Kidney (tissue), 14 donors: ENCODE data around the gene DLG2. TPM values are rescaled to one million over a fixed set of nuclear protein-coding genes. Genes with fewer than 3 reads are reported as not detected.

Experiments
- DNase-seq, 5 donors: peaks; one replicate each; pipeline ENCODE4 v3.0.0-alpha.2; 2013 to 2020
- FAIRE-seq: peaks from 2 replicates; lab custom pipeline; 2012; peaks lifted over from hg19 to GRCh38; lab: Jason Lieb, UNC
- H3K27ac ChIP-seq, 2 donors: one replicate each; pipeline ENCODE4 v1.7.0; 2013; ENCODE audit warnings: low read depth in 2 of 2, low read length in 2 of 2, inconsistent platforms in 1 of 2
- H3K27me3 ChIP-seq: one replicate; pipeline ENCODE4 v1.7.1; 2013; ENCODE audit warnings: low read length, inconsistent platforms; ENCODE audit not compliant: control insufficient read depth, insufficient read depth
- H3K36me3 ChIP-seq, 3 donors: one replicate each; pipeline versions ENCODE4 v1.7.0 to v1.7.1; 2013; ENCODE audit warnings: low read length in 3 of 3, control low read depth in 1 of 3, inconsistent platforms in 1 of 3; ENCODE audit not compliant: insufficient read depth in 3 of 3, control insufficient read depth in 2 of 3
- H3K4me1 ChIP-seq, 3 donors: one replicate each; pipeline versions ENCODE4 v1.7.0 to v1.7.1; 2013; ENCODE audit warnings: low read length in 3 of 3, inconsistent platforms in 1 of 3, low read depth in 1 of 3; ENCODE audit not compliant: control insufficient read depth in 2 of 3, insufficient read depth in 2 of 3
- H3K4me3 ChIP-seq, 3 donors: one replicate each; pipeline versions ENCODE4 v1.7.0 to v1.8.1; 2013; ENCODE audit warnings: low read length in 3 of 3, control low read depth in 1 of 3, inconsistent platforms in 1 of 3
- H3K9ac ChIP-seq, 3 donors: one replicate each; pipeline versions ENCODE4 v1.7.0 to v1.7.1; 2013; ENCODE audit warnings: low read length in 3 of 3, control low read depth in 1 of 3, inconsistent platforms in 1 of 3
- H3K9me3 ChIP-seq, 3 donors: one replicate each; pipeline versions ENCODE4 v1.7.0 to v1.7.1; 2013; ENCODE audit warnings: low read length in 3 of 3, control low read depth in 1 of 3, inconsistent platforms in 1 of 3; ENCODE audit not compliant: control insufficient read depth in 2 of 3, insufficient read depth in 1 of 3
- CTCF ChIP-seq: IDR thresholded peaks from 3 replicates; pipeline ENCODE4 v1.5.1; 2012; ENCODE audit warnings: mild to moderate bottlenecking, moderate library complexity, borderline replicate concordance; ENCODE audit not compliant: insufficient read depth; ENCODE audit errors: extremely low read depth
- intact Hi-C: fragments of 100-400 bp; cut with DNase I; formaldehyde crosslinking; loops from one replicate; pipeline ENCODE4 v1.11.1; 2022
- polyA plus RNA-seq: library from polyadenylated mRNA; stranded (reverse); fragments of 350-450 nt; fragmentation: Illumina TruSeq; extraction: RNeasy Lipid Tissue Mini Kit (QIAGEN cat#74804); gene quantifications from one replicate; pipeline ENCODE4 v1.2.3, GENCODE V29; 2014; ENCODE audit warnings: low read depth, low replicate concordance; ENCODE audit not compliant: insufficient read depth
- total RNA-seq: library from RNA; stranded (reverse); fragmentation: NEBNext Ultra II Directional; extraction: Animal tissue kit (Norgen Biotek cat#: 25700); gene quantifications from one replicate; pipeline ENCODE4 v1.2.1, GENCODE V29; 2021
- donor health status: control.
- donor health status: control.
- donor health status: control.
- donor health status: control.
- donor health status: control.
- donor health status: DM: yes; HTN: yes; CAD: no.
- donor health status: Normal renal cell carcinoma (clear cell type).

Gene DLG2
- total and polyA plus RNA-seq, 2 donors from 2014 or later = 2.9 to 7.2 TPM

GRCh38 chr11:83728281-83728680 is 1898.9 kb downstream of the DLG2 start:
- no peak overlapping the region for H3K4me3 ChIP-seq
- DNase-seq (no peak), FAIRE-seq (no peak)
- H3K27me3 ChIP-seq = no peaks in the 10 kb centered on the region
- H3K36me3 ChIP-seq = no peaks in the 10 kb centered on the region
- no peaks in the 10 kb centered on the region for H3K9me3 ChIP-seq
- TF ChIP-seq CTCF = no peak
- peaks cover 0 to 2% (median 0%) of the 10 kb centered on the region in 3 donors for H3K4me1 ChIP-seq
- no peak overlapping the region for H3K27ac ChIP-seq
- intact Hi-C loops = no loop called here
- H3K9ac ChIP-seq = no peak overlapping the region

- H3K27ac ChIP-seq = no peak overlapping the region
- intact Hi-C loops = no loop called here
- H3K36me3 ChIP-seq = no peaks in the 10 kb centered on the region
- H3K9ac ChIP-seq = no peak overlapping the region
- H3K9me3 ChIP-seq = no peaks in the 10 kb centered on the region
- H3K4me1 ChIP-seq = peaks cover 0 to 2% (median 0%) of the 10 kb centered on the region in 3 donors
- H3K4me3 ChIP-seq = no peak overlapping the region
- DNase-seq (no peak), FAIRE-seq (no peak)
- H3K27me3 ChIP-seq = no peaks in the 10 kb centered on the region
- no peak for TF ChIP-seq CTCF
These were observed 1899.9 kb downstream of the DLG2 start for GRCh38 chr11:83727251-83727650.

GRCh38 chr11:83726316-83726715 is 1900.8 kb downstream of the DLG2 start:
- H3K4me3 ChIP-seq = no peak overlapping the region
- no peak for DNase-seq
- no peaks in the 10 kb centered on the region for H3K9me3 ChIP-seq
- no peaks in the 10 kb centered on the region for H3K36me3 ChIP-seq
- no peak overlapping the region for H3K27ac ChIP-seq
- no peak for FAIRE-seq
- H3K4me1 ChIP-seq = peaks cover 0 to 2% (median 0%) of the 10 kb centered on the region in 3 donors
- no peak for TF ChIP-seq CTCF
- H3K27me3 ChIP-seq = no peaks in the 10 kb centered on the region
- intact Hi-C loops = no loop called here
- no peak overlapping the region for H3K9ac ChIP-seq

GRCh38 chr11:83725728-83726127 is 1901.4 kb downstream of the DLG2 start:
- Histone ChIP-seq H3K4me3 (no peak overlapping the region), H3K36me3 (no peaks in the 10 kb centered on the region), H3K9ac (no peak overlapping the region), H3K4me1 (peaks cover 0 to 2% (median 0%) of the 10 kb centered on the region in 3 donors), H3K9me3 (no peaks in the 10 kb centered on the region), H3K27ac (no peak overlapping the region), H3K27me3 (no peaks in the 10 kb centered on the region)
- no peak for FAIRE-seq
- TF ChIP-seq CTCF = no peak
- DNase-seq = peak in 2 of 5 donors; percentile 23 to 53
- intact Hi-C loops = no loop called here
